ENCODE measurements around the gene KRTAP19-8. TPM values are rescaled to one million over a fixed set of nuclear protein-coding genes. Genes with fewer than 3 reads are reported as not detected.

The KRTAP19-8 gene
- polyA plus RNA-seq, 1 donor (not counting 4 experiments of a cell fraction or from before 2014, with no cell fraction given), result not detected

- no peaks in the 10 kb centered on the region for H3K9me3 ChIP-seq (ENCODE audit: control insufficient read depth, low read depth, low read length)
- dilution Hi-C loops (cut with MboI; ENCODE audit: extremely low pct_ligation_motif_present, low sequenced_read_pairs), result no loop called here
- H3K79me2 ChIP-seq (ENCODE audit: control insufficient read depth, insufficient read depth, low read length), result no peaks in the 10 kb centered on the region
- no peak overlapping the region for H3K4me3 ChIP-seq (ENCODE audit: control insufficient read depth in 2 of 3, extremely low read depth in 1 of 3, insufficient read depth in 2 of 3, low read depth in 1 of 3, low read length in 3 of 3)
- no peak for FAIRE-seq
- no peak for DNase-seq (ENCODE audit: low read depth, low spot score)
- no peaks in the 10 kb centered on the region for H3K9me1 ChIP-seq (ENCODE audit: control insufficient read depth, extremely low read depth, insufficient read depth, low read length)
- TF ChIP-seq EZH2 (IDR thresholded peaks at IDR 0.05; ENCODE audit: low read length) (no peak), CTCF (optimal IDR thresholded peaks at IDR 0.05 in 1 of 3, IDR thresholded peaks at IDR 0.05 in 1 of 3, conservative IDR thresholded peaks at IDR 0.05 in 1 of 3; ENCODE audit: extremely low read depth in 1 of 3, insufficient read depth in 2 of 3, low read length in 3 of 3) (no peak)
- H4K20me1 ChIP-seq (ENCODE audit: control insufficient read depth, extremely low read depth, insufficient read depth, low read length), result no peaks in the 10 kb centered on the region
- no peak overlapping the region for H3K4me2 ChIP-seq (ENCODE audit: control insufficient read depth, extremely low read depth, insufficient read depth, low read depth, low read length)
- H2AFZ ChIP-seq (ENCODE audit: control insufficient read depth, low read length), result no peak overlapping the region
- no peaks in the 10 kb centered on the region for H3K36me3 ChIP-seq (ENCODE audit: control insufficient read depth in 2 of 2, extremely low read depth in 1 of 2, insufficient read depth in 2 of 2, low read length in 2 of 2)
- no peak overlapping the region for H3K27ac ChIP-seq (ENCODE audit: control insufficient read depth, insufficient read depth, low read length)
- H3K4me1 ChIP-seq (ENCODE audit: control insufficient read depth, extremely low read depth, insufficient read depth, low read length), result no peaks in the 10 kb centered on the region
- H3K9ac ChIP-seq (ENCODE audit: control insufficient read depth, extremely low read depth, insufficient read depth, low read length), result no peak overlapping the region
- H3K27me3 ChIP-seq (ENCODE audit: control insufficient read depth, extremely low read depth, insufficient read depth, low read length), result no peaks in the 10 kb centered on the region
Measured at GRCh38 chr21:31078216-31078615, 39.9 kb upstream of the KRTAP19-8 start.

GRCh38 chr21:31075848-31076247, 37.6 kb upstream of the KRTAP19-8 start:
- dilution Hi-C loops (cut with MboI; ENCODE audit: extremely low pct_ligation_motif_present, low sequenced_read_pairs), result no loop called here
- no peaks in the 10 kb centered on the region for H3K27me3 ChIP-seq (ENCODE audit: control insufficient read depth, extremely low read depth, insufficient read depth, low read length)
- FAIRE-seq, result no peak

More at GRCh38 chr21:31075848-31076247, 37.6 kb upstream of the KRTAP19-8 start:
- no peaks in the 10 kb centered on the region for H3K9me3 ChIP-seq (ENCODE audit: control insufficient read depth, low read depth, low read length)
- no peak overlapping the region for H3K4me2 ChIP-seq (ENCODE audit: control insufficient read depth, extremely low read depth, insufficient read depth, low read depth, low read length)
- no peak overlapping the region for H3K27ac ChIP-seq (ENCODE audit: control insufficient read depth, insufficient read depth, low read length)
- H3K79me2 ChIP-seq (ENCODE audit: control insufficient read depth, insufficient read depth, low read length), result no peaks in the 10 kb centered on the region
- no peaks in the 10 kb centered on the region for H3K9me1 ChIP-seq (ENCODE audit: control insufficient read depth, extremely low read depth, insufficient read depth, low read length)
- no peak overlapping the region for H3K9ac ChIP-seq (ENCODE audit: control insufficient read depth, extremely low read depth, insufficient read depth, low read length)
- H3K4me3 ChIP-seq (ENCODE audit: control insufficient read depth in 2 of 3, extremely low read depth in 1 of 3, insufficient read depth in 2 of 3, low read depth in 1 of 3, low read length in 3 of 3), result no peak overlapping the region
- H3K4me1 ChIP-seq (ENCODE audit: control insufficient read depth, extremely low read depth, insufficient read depth, low read length), result no peaks in the 10 kb centered on the region
- TF ChIP-seq EZH2 (IDR thresholded peaks at IDR 0.05; ENCODE audit: low read length) (no peak), CTCF (optimal IDR thresholded peaks at IDR 0.05 in 1 of 3, IDR thresholded peaks at IDR 0.05 in 1 of 3, conservative IDR thresholded peaks at IDR 0.05 in 1 of 3; ENCODE audit: extremely low read depth in 1 of 3, insufficient read depth in 2 of 3, low read length in 3 of 3) (no peak)
- H2AFZ ChIP-seq (ENCODE audit: control insufficient read depth, low read length), result no peak overlapping the region
- no peak for DNase-seq (ENCODE audit: low read depth, low spot score)
- H3K36me3 ChIP-seq (ENCODE audit: control insufficient read depth in 2 of 2, extremely low read depth in 1 of 2, insufficient read depth in 2 of 2, low read length in 2 of 2), result no peaks in the 10 kb centered on the region
- H4K20me1 ChIP-seq (ENCODE audit: control insufficient read depth, extremely low read depth, insufficient read depth, low read length), result no peaks in the 10 kb centered on the region
